WTC11 (cell line): ENCODE results near the gene TIAM2. TPM values are rescaled to one million over a fixed set of nuclear protein-coding genes. Genes with fewer than 3 reads are reported as not detected.

Source experiments
- ATAC-seq: fragments of 200-7000 bp; cut with Tn5 transposase; 2 replicates; pipeline ENCODE4 v1.10.0; 2021; ENCODE audit warnings: mild to moderate bottlenecking, moderate library complexity
- CTCF ChIA-PET: fragments of 300-600 bp; sonication (Branson Sonifier 250); formaldehyde crosslinking; loops from one replicate; lab custom pipeline; 2021; ENCODE audit warnings: antibody characterized with exemption; lab: Charles Lee
- POLR2A ChIA-PET: fragments of 350-600 bp; sonication (Branson Sonifier 250); formaldehyde crosslinking; loops from one replicate; lab custom pipeline; 2021; ENCODE audit warnings: antibody characterized with exemption; lab: Charles Lee
- DNase-seq: peaks from one replicate; pipeline ENCODE4 v3.0.0; 2021; ENCODE audit warnings: low spot score
- H3K27ac Mint-ChIP-seq: 2 replicates; pipeline ENCODE4 v1.8.0; 2021; ENCODE audit warnings: mixed read lengths
- H3K27me3 Mint-ChIP-seq: 2 replicates; pipeline ENCODE4 v1.8.0; 2021; ENCODE audit warnings: low read depth, mild to moderate bottlenecking, moderate library complexity, mixed read lengths
- H3K36me3 Mint-ChIP-seq: 2 replicates; pipeline ENCODE4 v1.8.0; 2021; ENCODE audit warnings: mixed read lengths
- H3K4me1 Mint-ChIP-seq: 2 replicates; pipeline ENCODE4 v1.8.0; 2022; ENCODE audit warnings: mixed read lengths
- H3K4me3 Mint-ChIP-seq: 2 replicates; pipeline ENCODE4 v1.8.0; 2021; ENCODE audit warnings: mild to moderate bottlenecking, moderate library complexity, mixed read lengths
- H3K9me3 Mint-ChIP-seq: 2 replicates; pipeline ENCODE4 v1.8.0; 2021; ENCODE audit warnings: mixed read lengths
- AR ChIP-seq: fragments of 250-450 bp; sonication (Bioruptor Pico); IDR thresholded peaks from 2 replicates; pipeline ENCODE4 v1.9.0; 2021; ENCODE audit warnings: mild to moderate bottlenecking
- CREM ChIP-seq: sonication (generic); formaldehyde crosslinking; IDR thresholded peaks from 2 replicates; pipeline ENCODE4 v1.8.1; 2022; ENCODE audit warnings: mild to moderate bottlenecking, missing genetic modification reagents, moderate library complexity
- ELF4 ChIP-seq: sonication (generic); formaldehyde crosslinking; IDR thresholded peaks from 2 replicates; pipeline ENCODE4 v1.8.1; 2022; ENCODE audit warnings: low read depth, mild to moderate bottlenecking, moderate library complexity, missing genetic modification reagents
- JUN ChIP-seq: sonication (generic); formaldehyde crosslinking; IDR thresholded peaks from 2 replicates; pipeline ENCODE4 v1.8.0; 2023; ENCODE audit warnings: mild to moderate bottlenecking, missing genetic modification reagents
- MXD4 ChIP-seq: fragments of 250-450 bp; sonication (Bioruptor Pico); IDR thresholded peaks from 2 replicates; pipeline ENCODE4 v1.8.0; 2021; ENCODE audit warnings: mild to moderate bottlenecking, moderate library complexity, borderline replicate concordance
- NR3C1 ChIP-seq: sonication (generic); formaldehyde crosslinking; conservative IDR thresholded peaks from 2 replicates; pipeline ENCODE4 v1.8.1; 2023; ENCODE audit warnings: low read depth, mild to moderate bottlenecking, missing genetic modification reagents
- SMAD4 ChIP-seq: sonication (generic); formaldehyde crosslinking; IDR thresholded peaks from 2 replicates; pipeline ENCODE4 v1.8.0; 2022; ENCODE audit warnings: mild to moderate bottlenecking, missing genetic modification reagents
- SOX15 ChIP-seq: fragments of 250-450 bp; sonication (Bioruptor Pico); IDR thresholded peaks from 2 replicates; pipeline ENCODE4 v1.9.0; 2021; ENCODE audit warnings: mild to moderate bottlenecking
- ZBTB21 ChIP-seq: sonication (generic); formaldehyde crosslinking; IDR thresholded peaks from 2 replicates; pipeline ENCODE4 v1.8.1; 2023; ENCODE audit warnings: mild to moderate bottlenecking, missing genetic modification reagents, borderline replicate concordance
- ZNF232 ChIP-seq: sonication (generic); formaldehyde crosslinking; IDR thresholded peaks from 2 replicates; pipeline ENCODE4 v1.8.0; 2022; ENCODE audit warnings: mild to moderate bottlenecking, missing genetic modification reagents
- ZNF263 ChIP-seq: sonication (generic); formaldehyde crosslinking; IDR thresholded peaks from 2 replicates; pipeline ENCODE4 v1.8.1; 2022; ENCODE audit warnings: low read depth, mild to moderate bottlenecking, moderate library complexity, missing genetic modification reagents
- ZNF423 ChIP-seq: fragments of 250-450 bp; sonication (Bioruptor Pico); IDR thresholded peaks from 2 replicates; pipeline ENCODE4 v2.1.2; 2022; ENCODE audit warnings: mild to moderate bottlenecking, moderate library complexity
- total RNA-seq: library from RNA; stranded (reverse); gene quantifications from 3 replicates; pipeline ENCODE4 v1.2.3, GENCODE V29; 2021
- TF ChIP-seq, protein P1 (sequence below): sonication (generic); formaldehyde crosslinking; IDR thresholded peaks from 2 replicates; pipeline ENCODE4 v1.8.1; 2022; ENCODE audit warnings: mild to moderate bottlenecking, moderate library complexity, missing genetic modification reagents
- TF ChIP-seq, protein P2 (sequence below): sonication (generic); formaldehyde crosslinking; IDR thresholded peaks from 2 replicates; pipeline ENCODE4 v1.8.0; 2023; ENCODE audit warnings: mild to moderate bottlenecking, missing genetic modification reagents
- TF ChIP-seq, protein P3 (sequence below): fragments of 250-450 bp; sonication (Bioruptor Pico); IDR thresholded peaks from 2 replicates; pipeline ENCODE4 v1.9.0; 2021; ENCODE audit warnings: moderate library complexity, mild to moderate bottlenecking, inconsistent platforms, borderline replicate concordance
- TF ChIP-seq, protein P4 (sequence below): sonication (generic); formaldehyde crosslinking; IDR thresholded peaks from 2 replicates; pipeline ENCODE4 v1.8.1; 2023; ENCODE audit warnings: mild to moderate bottlenecking, missing genetic modification reagents, borderline replicate concordance
- TF ChIP-seq, protein P5 (sequence below): sonication (generic); formaldehyde crosslinking; IDR thresholded peaks from 2 replicates; pipeline ENCODE4 v1.8.1; 2022; ENCODE audit warnings: mild to moderate bottlenecking, missing genetic modification reagents, moderate library complexity, borderline replicate concordance
- TF ChIP-seq, protein P6 (sequence below): fragments of 200-600 bp; IDR thresholded peaks from 2 replicates; pipeline ENCODE4 v1.8.0; 2022; ENCODE audit warnings: antibody characterized with exemption

The TIAM2 gene
- total RNA-seq, 1 experiment from 2014 or later: 15.1 TPM

GRCh38 chr6:155014137-155014536 lies 19.0 kb downstream of the TIAM2 start:
- Mint-ChIP-seq H3K9me3 (no peaks in the 10 kb centered on the region), H3K27ac (peak overlapping the region; percentile 90; the same call in 1 of the 2 replicates), H3K36me3 (no peaks in the 10 kb centered on the region), H3K4me3 (no peak overlapping the region), H3K4me1 (peaks cover 49% of the 10 kb centered on the region)
- ATAC-seq (no peak), DNase-seq (no peak)
- TF ChIP-seq JUN (CRISPR knock-in tag): no peak
- no peak for TF ChIP-seq SOX15
- no peak for TF ChIP-seq ZNF263 (CRISPR knock-in tag)
- TF ChIP-seq ZNF232 (CRISPR knock-in tag): no peak
- no peak for TF ChIP-seq AR (CRISPR knock-in tag)
- no peak for TF ChIP-seq MXD4 (CRISPR knock-in tag)
- TF ChIP-seq, protein P1, sequence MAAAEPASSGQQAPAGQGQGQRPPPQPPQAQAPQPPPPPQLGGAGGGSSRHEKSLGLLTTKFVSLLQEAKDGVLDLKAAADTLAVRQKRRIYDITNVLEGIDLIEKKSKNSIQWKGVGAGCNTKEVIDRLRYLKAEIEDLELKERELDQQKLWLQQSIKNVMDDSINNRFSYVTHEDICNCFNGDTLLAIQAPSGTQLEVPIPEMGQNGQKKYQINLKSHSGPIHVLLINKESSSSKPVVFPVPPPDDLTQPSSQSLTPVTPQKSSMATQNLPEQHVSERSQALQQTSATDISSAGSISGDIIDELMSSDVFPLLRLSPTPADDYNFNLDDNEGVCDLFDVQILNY (CRISPR knock-in tag): no peak
- no peak for TF ChIP-seq CREM (CRISPR knock-in tag)
- no peak for TF ChIP-seq ZBTB21 (CRISPR knock-in tag)
- no peak for TF ChIP-seq ZNF423 (CRISPR knock-in tag)
- TF ChIP-seq, protein P2, sequence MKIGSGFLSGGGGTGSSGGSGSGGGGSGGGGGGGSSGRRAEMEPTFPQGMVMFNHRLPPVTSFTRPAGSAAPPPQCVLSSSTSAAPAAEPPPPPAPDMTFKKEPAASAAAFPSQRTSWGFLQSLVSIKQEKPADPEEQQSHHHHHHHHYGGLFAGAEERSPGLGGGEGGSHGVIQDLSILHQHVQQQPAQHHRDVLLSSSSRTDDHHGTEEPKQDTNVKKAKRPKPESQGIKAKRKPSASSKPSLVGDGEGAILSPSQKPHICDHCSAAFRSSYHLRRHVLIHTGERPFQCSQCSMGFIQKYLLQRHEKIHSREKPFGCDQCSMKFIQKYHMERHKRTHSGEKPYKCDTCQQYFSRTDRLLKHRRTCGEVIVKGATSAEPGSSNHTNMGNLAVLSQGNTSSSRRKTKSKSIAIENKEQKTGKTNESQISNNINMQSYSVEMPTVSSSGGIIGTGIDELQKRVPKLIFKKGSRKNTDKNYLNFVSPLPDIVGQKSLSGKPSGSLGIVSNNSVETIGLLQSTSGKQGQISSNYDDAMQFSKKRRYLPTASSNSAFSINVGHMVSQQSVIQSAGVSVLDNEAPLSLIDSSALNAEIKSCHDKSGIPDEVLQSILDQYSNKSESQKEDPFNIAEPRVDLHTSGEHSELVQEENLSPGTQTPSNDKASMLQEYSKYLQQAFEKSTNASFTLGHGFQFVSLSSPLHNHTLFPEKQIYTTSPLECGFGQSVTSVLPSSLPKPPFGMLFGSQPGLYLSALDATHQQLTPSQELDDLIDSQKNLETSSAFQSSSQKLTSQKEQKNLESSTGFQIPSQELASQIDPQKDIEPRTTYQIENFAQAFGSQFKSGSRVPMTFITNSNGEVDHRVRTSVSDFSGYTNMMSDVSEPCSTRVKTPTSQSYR (CRISPR knock-in tag): no peak
- no peak for TF ChIP-seq ELF4
- TF ChIP-seq, protein P3, sequence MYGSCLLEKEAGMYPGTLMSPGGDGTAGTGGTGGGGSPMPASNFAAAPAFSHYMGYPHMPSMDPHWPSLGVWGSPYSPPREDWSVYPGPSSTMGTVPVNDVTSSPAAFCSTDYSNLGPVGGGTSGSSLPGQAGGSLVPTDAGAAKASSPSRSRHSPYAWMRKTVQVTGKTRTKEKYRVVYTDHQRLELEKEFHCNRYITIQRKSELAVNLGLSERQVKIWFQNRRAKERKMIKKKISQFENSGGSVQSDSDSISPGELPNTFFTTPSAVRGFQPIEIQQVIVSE (CRISPR knock-in tag): no peak
- TF ChIP-seq, all 79 proteins: peak for 0
- POLR2A ChIA-PET: interaction anchor here (1.0 kb wide), 1 partner anchor 30 kb away, joined by 4 read pairs; no protein-coding TSS in a partner anchor
- CTCF ChIA-PET: no interaction called here
- no peaks in the 10 kb centered on the region for H3K27me3 Mint-ChIP-seq

GRCh38 chr6:155014670-155015300 lies 19.7 kb downstream of the TIAM2 start:
- Mint-ChIP-seq H3K27me3 (no peaks in the 10 kb centered on the region), H3K4me3 (peak overlapping the region; percentile 2; the same call in 1 of the 2 replicates), H3K36me3 (no peaks in the 10 kb centered on the region), H3K4me1 (peaks cover 46% of the 10 kb centered on the region), H3K27ac (peak overlapping the region; percentile 90), H3K9me3 (no peaks in the 10 kb centered on the region)
- ChIA-PET CTCF (interaction anchor here (0.8 to 1.5 kb wide), 3 partner anchors 87 to 147 kb away, joined by 3 to 4 read pairs (median 3); no protein-coding TSS in a partner anchor), POLR2A (interaction anchor here (1.0 kb wide), 1 partner anchor 30 kb away, joined by 4 read pairs; no protein-coding TSS in a partner anchor)
- DNase-seq (no peak), ATAC-seq (peak; percentile 64)
- TF ChIP-seq, protein P3 (CRISPR knock-in tag): no peak
- no peak for TF ChIP-seq SMAD4 (CRISPR knock-in tag)
- TF ChIP-seq NR3C1 (CRISPR knock-in tag): no peak
- TF ChIP-seq, protein P4, sequence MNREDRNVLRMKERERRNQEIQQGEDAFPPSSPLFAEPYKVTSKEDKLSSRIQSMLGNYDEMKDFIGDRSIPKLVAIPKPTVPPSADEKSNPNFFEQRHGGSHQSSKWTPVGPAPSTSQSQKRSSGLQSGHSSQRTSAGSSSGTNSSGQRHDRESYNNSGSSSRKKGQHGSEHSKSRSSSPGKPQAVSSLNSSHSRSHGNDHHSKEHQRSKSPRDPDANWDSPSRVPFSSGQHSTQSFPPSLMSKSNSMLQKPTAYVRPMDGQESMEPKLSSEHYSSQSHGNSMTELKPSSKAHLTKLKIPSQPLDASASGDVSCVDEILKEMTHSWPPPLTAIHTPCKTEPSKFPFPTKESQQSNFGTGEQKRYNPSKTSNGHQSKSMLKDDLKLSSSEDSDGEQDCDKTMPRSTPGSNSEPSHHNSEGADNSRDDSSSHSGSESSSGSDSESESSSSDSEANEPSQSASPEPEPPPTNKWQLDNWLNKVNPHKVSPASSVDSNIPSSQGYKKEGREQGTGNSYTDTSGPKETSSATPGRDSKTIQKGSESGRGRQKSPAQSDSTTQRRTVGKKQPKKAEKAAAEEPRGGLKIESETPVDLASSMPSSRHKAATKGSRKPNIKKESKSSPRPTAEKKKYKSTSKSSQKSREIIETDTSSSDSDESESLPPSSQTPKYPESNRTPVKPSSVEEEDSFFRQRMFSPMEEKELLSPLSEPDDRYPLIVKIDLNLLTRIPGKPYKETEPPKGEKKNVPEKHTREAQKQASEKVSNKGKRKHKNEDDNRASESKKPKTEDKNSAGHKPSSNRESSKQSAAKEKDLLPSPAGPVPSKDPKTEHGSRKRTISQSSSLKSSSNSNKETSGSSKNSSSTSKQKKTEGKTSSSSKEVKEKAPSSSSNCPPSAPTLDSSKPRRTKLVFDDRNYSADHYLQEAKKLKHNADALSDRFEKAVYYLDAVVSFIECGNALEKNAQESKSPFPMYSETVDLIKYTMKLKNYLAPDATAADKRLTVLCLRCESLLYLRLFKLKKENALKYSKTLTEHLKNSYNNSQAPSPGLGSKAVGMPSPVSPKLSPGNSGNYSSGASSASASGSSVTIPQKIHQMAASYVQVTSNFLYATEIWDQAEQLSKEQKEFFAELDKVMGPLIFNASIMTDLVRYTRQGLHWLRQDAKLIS (CRISPR knock-in tag): no peak
- TF ChIP-seq, protein P5, sequence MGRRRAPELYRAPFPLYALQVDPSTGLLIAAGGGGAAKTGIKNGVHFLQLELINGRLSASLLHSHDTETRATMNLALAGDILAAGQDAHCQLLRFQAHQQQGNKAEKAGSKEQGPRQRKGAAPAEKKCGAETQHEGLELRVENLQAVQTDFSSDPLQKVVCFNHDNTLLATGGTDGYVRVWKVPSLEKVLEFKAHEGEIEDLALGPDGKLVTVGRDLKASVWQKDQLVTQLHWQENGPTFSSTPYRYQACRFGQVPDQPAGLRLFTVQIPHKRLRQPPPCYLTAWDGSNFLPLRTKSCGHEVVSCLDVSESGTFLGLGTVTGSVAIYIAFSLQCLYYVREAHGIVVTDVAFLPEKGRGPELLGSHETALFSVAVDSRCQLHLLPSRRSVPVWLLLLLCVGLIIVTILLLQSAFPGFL: no peak
- TF ChIP-seq, protein P6, sequence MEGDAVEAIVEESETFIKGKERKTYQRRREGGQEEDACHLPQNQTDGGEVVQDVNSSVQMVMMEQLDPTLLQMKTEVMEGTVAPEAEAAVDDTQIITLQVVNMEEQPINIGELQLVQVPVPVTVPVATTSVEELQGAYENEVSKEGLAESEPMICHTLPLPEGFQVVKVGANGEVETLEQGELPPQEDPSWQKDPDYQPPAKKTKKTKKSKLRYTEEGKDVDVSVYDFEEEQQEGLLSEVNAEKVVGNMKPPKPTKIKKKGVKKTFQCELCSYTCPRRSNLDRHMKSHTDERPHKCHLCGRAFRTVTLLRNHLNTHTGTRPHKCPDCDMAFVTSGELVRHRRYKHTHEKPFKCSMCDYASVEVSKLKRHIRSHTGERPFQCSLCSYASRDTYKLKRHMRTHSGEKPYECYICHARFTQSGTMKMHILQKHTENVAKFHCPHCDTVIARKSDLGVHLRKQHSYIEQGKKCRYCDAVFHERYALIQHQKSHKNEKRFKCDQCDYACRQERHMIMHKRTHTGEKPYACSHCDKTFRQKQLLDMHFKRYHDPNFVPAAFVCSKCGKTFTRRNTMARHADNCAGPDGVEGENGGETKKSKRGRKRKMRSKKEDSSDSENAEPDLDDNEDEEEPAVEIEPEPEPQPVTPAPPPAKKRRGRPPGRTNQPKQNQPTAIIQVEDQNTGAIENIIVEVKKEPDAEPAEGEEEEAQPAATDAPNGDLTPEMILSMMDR: no peak
